CD4-positive, alpha-beta T cell treated with Interleukin-6 at 100 ng/mL for 8 hours (primary cell): ENCODE measurements around the gene GAS2L2.

Experiments
- DNase-seq: peaks from one replicate; pipeline ENCODE4 v3.0.0-alpha.2; 2020; ENCODE audit warnings: mixed read lengths, low spot score

Gene GAS2L2

GRCh38 chr17:35752945-35753764 is at the start of gene GAS2L2:
Gene GAS2L2 (minus strand): TSS chr17:35753239. CDS start chr17:35752850, 389 bp downstream.
- no peak for DNase-seq

- peak; percentile 27 for DNase-seq
Measured at GRCh38 chr17:35801583-35802224, 48.7 kb upstream of the GAS2L2 start.

- no peak for DNase-seq
Measured at GRCh38 chr17:35799942-35800341, 46.9 kb upstream of the GAS2L2 start.

GRCh38 chr17:35797918-35798317 is 44.9 kb upstream of the GAS2L2 start:
- DNase-seq, result no peak

- DNase-seq, result no peak
Measured at GRCh38 chr17:35797370-35797769, 44.3 kb upstream of the GAS2L2 start.

- DNase-seq, result no peak
Measured at GRCh38 chr17:35796942-35797341, 43.9 kb upstream of the GAS2L2 start.

GRCh38 chr17:35795871-35796265 is 42.8 kb upstream of the GAS2L2 start:
- DNase-seq, result no peak

- peak; percentile 20 for DNase-seq
Measured at GRCh38 chr17:35795007-35795870, 42.2 kb upstream of the GAS2L2 start, which contains the start of gene MMP28. Gene MMP28 (minus strand): TSS chr17:35795641. CDS start chr17:35795377, 264 bp downstream.

- DNase-seq, result no peak
Measured at GRCh38 chr17:35793257-35793656, 40.2 kb upstream of the GAS2L2 start.

- DNase-seq, result no peak
Measured at GRCh38 chr17:35791681-35792350, 38.8 kb upstream of the GAS2L2 start.

GRCh38 chr17:35790841-35791240 is 37.8 kb upstream of the GAS2L2 start:
- no peak for DNase-seq

GRCh38 chr17:35788477-35789368 is 35.7 kb upstream of the GAS2L2 start:
- no peak for DNase-seq

GRCh38 chr17:35786941-35787432 is 33.9 kb upstream of the GAS2L2 start:
- no peak for DNase-seq

GRCh38 chr17:35784895-35785294 is 31.9 kb upstream of the GAS2L2 start:
- DNase-seq, result no peak

- DNase-seq, result no peak
Measured at GRCh38 chr17:35780950-35781349, 27.9 kb upstream of the GAS2L2 start.

GRCh38 chr17:35778641-35779196 is 25.7 kb upstream of the GAS2L2 start:
- no peak for DNase-seq

GRCh38 chr17:35775583-35775982 is 22.5 kb upstream of the GAS2L2 start:
- no peak for DNase-seq

GRCh38 chr17:35775039-35775438 is 22.0 kb upstream of the GAS2L2 start:
- DNase-seq, result no peak

GRCh38 chr17:35774499-35774898 is 21.5 kb upstream of the GAS2L2 start:
- no peak for DNase-seq
